Renal cortex interstitium (tissue), 15 donors: ENCODE results near the gene CNTN3. TPM values are rescaled to one million over a fixed set of nuclear protein-coding genes. Genes with fewer than 3 reads are reported as not detected.

Experiments used
- DNase-seq, 11 donors: peaks; one replicate each; pipeline ENCODE4 v3.0.0-alpha.2; 2013; ENCODE audit warnings: low read depth in 9 of 11, low spot score in 4 of 11; ENCODE audit errors: extremely low read depth in 1 of 11
- long read RNA-seq, 16 experiments: transcript quantifications; one replicate each; lab custom pipeline, GENCODE V29; 2026
- polyA plus RNA-seq, 3 donors: library from polyadenylated mRNA; unstranded; fragments of 120-200 nt; gene quantifications; one replicate each; pipeline ENCODE4 v1.2.1, GENCODE V29; 2013; ENCODE audit not compliant: insufficient read length in 3 of 3

Gene CNTN3
- polyA plus RNA-seq, result 1 to 10 TPM; 6.0 to 7.1 (median 6.6) TPM
- long read RNA-seq, donor 1, partial matches to known transcripts, result 0 of 1 reads
- long read RNA-seq, donor 1, other reads (novel, unspliced or antisense), result 0 of 1 reads
- long read RNA-seq, donor 2, result 0 reads
- long read RNA-seq, donor 3, partial matches to known transcripts, result 0 of 1 reads
- long read RNA-seq, donor 3, other reads (novel, unspliced or antisense), result 0 of 1 reads
- long read RNA-seq, donor 4, result 0 reads
- long read RNA-seq, donor 5, result 0 reads
- long read RNA-seq, donor 6, partial matches to known transcripts, result 0 of 1 reads
- long read RNA-seq, donor 6, other reads (novel, unspliced or antisense), result 0 of 1 reads
- long read RNA-seq, donor 7, result 0 reads
- long read RNA-seq, donor 8, partial matches to known transcripts, result 0 of 3 reads
- long read RNA-seq, donor 8, other reads (novel, unspliced or antisense), result 0 of 3 reads
- long read RNA-seq, donor 9, result 0 reads
- long read RNA-seq, donor 10, partial matches to known transcripts, result 0 of 1 reads
- long read RNA-seq, donor 10, other reads (novel, unspliced or antisense), result 0 of 1 reads
- long read RNA-seq, donor 11, partial matches to known transcripts, result 0 of 1 reads
- long read RNA-seq, donor 11, other reads (novel, unspliced or antisense), result 0 of 1 reads
- long read RNA-seq, donor 12, result 0 reads
- long read RNA-seq, donor 13, partial matches to known transcripts, result 0 of 1 reads
- long read RNA-seq, donor 13, other reads (novel, unspliced or antisense), result 0 of 1 reads
- long read RNA-seq, donor 14, result 0 reads
- long read RNA-seq, donor 15, result 0 reads
- long read RNA-seq, donor 16, result 0 reads

DNA sequence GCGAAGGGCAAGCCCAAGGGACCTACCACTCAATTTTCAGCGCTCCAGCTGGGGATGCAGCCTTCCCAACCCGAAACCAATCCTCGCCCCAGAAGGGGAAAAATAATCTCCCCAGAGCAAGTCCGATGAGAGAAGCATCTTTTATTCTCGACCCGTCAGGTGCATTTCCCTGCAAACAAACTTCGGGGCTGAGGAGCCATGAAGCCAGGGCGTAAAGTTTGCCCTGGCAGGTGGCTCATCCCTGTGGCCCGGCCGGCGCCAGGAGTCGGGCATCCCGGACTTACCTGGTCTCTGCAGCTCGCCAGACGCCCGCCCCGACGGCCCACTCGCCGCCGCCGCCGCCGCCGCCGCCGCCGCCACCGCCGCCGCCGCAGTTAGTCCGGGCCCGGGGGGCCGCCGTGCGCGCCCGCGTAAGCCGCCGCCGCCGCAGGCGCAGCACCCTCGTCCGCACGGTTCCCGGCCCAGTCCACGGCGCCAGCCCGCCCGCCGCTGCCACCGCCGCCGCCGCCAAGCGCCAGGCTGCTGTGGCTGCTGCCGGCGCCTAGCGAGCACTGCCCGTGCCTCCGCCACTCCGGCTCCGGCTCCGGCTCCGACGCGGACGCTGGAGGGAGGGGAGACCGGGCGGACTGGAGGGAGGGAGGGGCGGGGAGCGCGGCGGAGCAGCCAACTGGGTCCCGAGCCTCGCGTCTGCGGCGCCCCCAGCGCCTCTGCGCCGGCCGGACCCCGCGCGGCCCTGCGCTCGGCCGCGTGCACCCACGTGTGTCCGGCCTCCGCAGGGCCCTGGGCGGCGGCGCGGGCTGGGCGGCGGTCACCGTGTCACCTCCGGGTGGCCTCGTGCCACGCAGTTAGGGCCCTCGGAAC is at the start of gene CNTN3:
Gene CNTN3, minus strand, starts transcription at position 553 of the 861 bp plus-strand sequence. CDS start 93,547 bp downstream, outside the sequence.
- peak in 9 of 11 donors; percentile 22 to 58 (median 52) for DNase-seq

DNA sequence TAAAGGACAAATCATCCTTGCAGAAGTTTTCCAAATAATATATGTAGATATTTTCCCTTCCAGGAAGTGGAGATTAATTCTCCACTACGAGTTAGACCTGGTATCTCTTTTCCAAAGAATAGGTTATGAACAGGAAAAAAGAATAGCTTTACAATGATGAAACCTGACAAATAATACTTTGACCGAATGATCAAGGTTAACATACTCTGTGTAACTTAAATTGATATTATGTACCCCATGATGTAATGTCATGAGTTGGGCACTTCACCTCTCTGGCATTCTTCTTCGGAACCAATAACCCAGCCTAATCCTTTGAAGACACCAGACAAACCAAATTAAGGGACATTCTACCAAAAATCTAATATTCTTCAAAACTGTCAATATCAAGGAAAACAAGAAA is 48.7 kb upstream of the CNTN3 start:
- DNase-seq, result no peak

DNA sequence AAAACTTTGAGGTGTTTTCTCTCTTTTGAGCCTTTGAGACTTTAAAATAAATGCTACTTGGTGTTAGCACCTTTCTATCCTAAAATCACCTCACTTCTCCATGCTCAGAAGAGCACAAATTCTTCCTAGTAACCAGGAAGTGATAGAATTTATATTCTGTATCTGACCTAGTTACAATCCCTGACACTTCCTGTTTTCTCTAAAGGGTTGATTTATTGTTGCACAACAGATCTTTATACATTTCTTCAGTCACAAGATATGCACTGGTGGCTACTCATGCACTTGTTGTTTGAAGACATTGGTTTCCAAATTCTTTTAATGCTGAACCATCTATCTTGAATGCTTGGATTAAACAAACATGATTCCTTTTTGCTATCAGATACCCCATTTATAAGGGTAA is 47.2 kb upstream of the CNTN3 start:
- DNase-seq, result peak in 1 of 11 donors; percentile 3

- DNase-seq, result no peak
Measured at GRCh38 chr3:74651885-74652284, 37.4 kb upstream of the CNTN3 start.

GRCh38 chr3:74651292-74651691 is 36.8 kb upstream of the CNTN3 start:
- DNase-seq, result no peak

DNA sequence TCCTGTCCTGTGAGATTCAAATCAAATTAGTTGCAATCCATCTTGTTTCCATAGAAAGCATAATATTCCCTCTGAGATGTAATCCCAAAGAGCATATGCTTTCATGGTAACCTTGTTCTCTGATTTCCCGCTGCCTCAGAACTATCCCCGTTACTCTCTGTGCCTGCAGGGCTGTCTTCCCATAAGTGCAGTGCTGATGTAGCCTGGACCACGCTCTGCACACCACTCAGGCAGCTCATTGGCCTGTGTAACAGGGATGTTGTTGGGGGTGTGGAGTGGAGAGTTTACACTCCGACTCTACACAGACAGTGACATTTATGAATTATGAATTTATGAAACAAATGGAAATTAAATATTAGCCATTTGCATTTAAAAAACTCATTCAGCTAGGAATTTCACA is 33.6 kb upstream of the CNTN3 start:
- no peak for DNase-seq

DNA sequence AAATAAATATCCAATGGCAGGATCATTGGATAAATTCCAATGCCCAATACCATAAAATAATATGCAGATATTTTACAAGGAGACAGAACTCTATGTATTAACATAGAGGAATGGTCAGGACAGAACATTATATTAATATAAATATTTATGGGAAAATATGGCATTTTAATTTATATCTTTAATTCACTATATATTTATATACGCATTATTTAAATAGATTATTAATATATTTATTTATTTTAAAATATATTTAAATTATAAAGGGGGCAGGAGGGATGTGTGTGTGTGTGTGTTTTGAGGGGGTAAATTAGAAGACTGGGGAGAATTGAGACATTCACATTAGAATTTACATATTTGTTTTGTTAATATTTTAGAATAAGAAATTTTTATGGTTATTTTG is 31.6 kb upstream of the CNTN3 start:
- no peak for DNase-seq

- no peak for DNase-seq
Measured at GRCh38 chr3:74643636-74644035, 29.2 kb upstream of the CNTN3 start.

DNA sequence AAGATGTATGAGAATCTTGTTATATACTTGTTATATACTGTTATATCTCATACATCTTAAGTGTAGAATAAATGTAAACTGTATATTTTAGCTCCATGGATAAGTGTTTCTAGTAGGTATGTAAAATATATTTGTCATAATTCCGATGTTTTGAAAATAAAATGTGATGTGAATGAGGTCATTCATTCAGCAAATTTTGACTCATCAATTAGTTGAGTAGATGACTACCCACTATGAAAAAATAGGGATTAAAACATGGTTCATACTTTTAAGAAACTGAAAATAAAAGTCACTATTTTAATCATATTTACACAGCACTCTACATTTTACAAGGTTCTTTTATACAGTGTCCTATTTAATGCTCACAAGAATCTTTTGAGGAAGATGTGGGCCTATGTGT is 28.4 kb upstream of the CNTN3 start:
- DNase-seq, result no peak

- no peak for DNase-seq
Measured at GRCh38 chr3:74640211-74640610, 25.8 kb upstream of the CNTN3 start.

DNA sequence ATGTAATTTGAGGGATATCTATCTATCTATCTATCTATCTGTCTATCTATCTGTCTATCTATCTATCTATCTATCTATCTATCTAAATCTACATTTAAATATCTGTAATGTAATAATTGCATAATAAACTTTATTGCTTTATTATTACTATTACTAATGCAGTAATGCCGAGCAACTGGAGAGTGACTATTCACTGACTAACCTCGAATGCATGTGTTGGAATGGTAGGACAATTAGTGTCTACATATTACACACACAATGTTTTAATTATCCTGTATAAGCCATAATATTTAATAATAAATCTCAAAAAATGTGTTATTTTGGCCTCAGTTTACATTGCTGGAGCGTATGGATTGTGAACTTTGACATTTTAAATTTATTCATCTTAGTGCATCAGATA is 25.2 kb upstream of the CNTN3 start:
- DNase-seq, result no peak

- DNase-seq, result no peak
Measured at GRCh38 chr3:74636981-74637380, 22.5 kb upstream of the CNTN3 start.

- DNase-seq, result no peak
Measured at GRCh38 chr3:74633021-74633420, 18.6 kb upstream of the CNTN3 start.

GRCh38 chr3:74631351-74632140 is 17.1 kb upstream of the CNTN3 start:
- DNase-seq, result no peak

- DNase-seq, result no peak
Measured at GRCh38 chr3:74630602-74631001, 16.1 kb upstream of the CNTN3 start.

DNA sequence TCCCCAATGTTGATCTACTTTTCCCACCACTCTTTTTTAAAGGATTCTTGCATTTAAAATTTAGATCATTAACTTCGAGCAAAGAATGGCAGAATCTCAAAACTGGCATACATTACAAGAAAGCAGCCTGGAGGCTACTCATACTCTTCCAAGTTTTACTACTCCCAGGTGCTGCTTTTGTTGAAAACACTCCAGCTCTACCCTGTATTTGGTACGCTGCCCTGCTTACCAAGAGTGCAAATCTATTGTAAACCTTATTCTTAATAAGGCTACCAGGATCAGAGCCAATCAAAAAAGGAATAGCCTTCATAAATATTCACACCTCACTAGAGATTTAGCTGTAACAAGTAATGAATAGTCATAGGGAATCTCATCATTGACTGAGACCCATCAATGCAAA is 11.6 kb upstream of the CNTN3 start:
- no peak for DNase-seq

DNA sequence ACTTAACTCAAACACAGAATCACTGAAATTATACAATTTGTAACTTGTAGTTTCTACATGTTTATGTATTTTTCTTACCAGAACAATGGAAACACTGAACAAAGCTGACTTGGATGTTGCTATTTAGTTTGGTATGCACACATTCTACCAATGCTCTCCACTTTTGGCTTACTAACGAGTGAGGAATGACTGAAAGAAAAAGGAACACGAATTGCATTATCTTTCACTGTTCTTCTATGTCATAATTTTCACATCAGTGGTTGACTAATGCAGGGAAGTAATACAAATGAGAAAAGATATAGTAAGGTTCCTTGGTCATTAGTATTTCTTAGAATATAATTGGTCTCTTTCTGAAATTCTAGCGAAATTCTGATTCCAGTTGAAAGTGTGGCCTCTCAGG is 9.8 kb upstream of the CNTN3 start:
- DNase-seq, result no peak

DNA sequence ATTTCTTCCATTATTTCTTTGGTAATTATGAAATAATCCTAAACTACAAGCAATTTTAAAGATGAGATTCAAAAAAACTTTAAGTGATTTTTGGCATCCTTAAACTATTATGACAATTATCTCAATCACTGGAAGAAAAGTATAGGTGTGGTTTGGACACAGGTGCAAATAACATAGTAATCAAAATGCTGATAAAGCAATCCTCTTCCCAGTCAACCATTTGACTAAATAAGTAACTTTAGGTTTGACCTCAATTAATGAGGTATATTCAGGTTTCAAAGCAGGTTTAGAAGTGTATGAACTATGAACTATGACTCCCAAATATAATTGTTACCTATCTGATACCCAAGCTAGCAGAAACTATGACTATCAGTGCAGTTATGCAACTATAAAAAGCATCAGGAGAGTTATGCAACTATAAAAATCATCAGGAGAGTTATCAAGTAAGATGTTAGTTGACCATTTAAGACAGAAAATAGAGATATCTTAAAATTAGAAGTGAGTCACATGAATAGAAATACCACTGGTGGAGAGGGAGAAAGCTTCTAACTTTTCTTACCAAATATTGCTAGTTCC is 8.9 kb upstream of the CNTN3 start:
- DNase-seq, result no peak
